ENCODE results near the gene COPG2.
"Not testable (repeated sequence)": the region's sequence is repeated elsewhere in the genome, so short reads cannot be mapped to it uniquely, and the experiment has no call there.

DNA sequence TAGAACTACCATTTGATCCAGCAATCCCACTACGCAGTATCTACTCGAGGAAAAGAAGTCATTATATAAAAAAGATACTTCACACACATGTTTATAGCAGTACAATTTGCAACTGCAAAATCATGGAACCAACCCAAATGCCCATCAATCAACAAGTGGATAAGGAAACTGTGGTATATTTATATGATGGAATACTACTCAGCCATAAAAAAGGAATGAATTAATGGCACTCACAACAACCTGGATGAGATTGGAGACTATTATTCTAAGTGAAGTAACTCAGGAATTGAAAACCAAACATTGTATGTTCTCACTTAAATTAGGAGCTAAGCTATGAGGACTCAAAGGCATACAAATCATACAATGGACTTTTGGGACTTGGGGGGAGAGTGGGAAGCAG lies 82.6 kb downstream of the COPG2 start:
- TF ChIP-seq POLR2A (IDR thresholded peaks at IDR 0.05); POLR2AphosphoS5 (IDR thresholded peaks at IDR 0.05; ENCODE audit: insufficient read depth in 1 of 2, low read depth in 1 of 2): not testable (repeated sequence)
- TF ChIP-seq, protein P1, sequence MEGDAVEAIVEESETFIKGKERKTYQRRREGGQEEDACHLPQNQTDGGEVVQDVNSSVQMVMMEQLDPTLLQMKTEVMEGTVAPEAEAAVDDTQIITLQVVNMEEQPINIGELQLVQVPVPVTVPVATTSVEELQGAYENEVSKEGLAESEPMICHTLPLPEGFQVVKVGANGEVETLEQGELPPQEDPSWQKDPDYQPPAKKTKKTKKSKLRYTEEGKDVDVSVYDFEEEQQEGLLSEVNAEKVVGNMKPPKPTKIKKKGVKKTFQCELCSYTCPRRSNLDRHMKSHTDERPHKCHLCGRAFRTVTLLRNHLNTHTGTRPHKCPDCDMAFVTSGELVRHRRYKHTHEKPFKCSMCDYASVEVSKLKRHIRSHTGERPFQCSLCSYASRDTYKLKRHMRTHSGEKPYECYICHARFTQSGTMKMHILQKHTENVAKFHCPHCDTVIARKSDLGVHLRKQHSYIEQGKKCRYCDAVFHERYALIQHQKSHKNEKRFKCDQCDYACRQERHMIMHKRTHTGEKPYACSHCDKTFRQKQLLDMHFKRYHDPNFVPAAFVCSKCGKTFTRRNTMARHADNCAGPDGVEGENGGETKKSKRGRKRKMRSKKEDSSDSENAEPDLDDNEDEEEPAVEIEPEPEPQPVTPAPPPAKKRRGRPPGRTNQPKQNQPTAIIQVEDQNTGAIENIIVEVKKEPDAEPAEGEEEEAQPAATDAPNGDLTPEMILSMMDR (IDR thresholded peaks at IDR 0.05), result not testable (repeated sequence)
